Ovary (tissue), 3 donors: ENCODE results near the gene ETHE1.

ENCODE experiments used
- EP300 ChIP-seq: sonication (generic); formaldehyde crosslinking; IDR thresholded peaks from one replicate; pipeline ENCODE4 v1.6.1; 2017; ENCODE audit warnings: antibody characterized with exemption
- POLR2A ChIP-seq: fragments of 450-650 bp; IDR thresholded peaks from one replicate; pipeline ENCODE4 v1.6.1; 2017; ENCODE audit warnings: antibody characterized with exemption, mild to moderate bottlenecking, moderate library complexity
- TF ChIP-seq, protein P1 (sequence below), 3 donors: fragments of 450-650 bp in 2 of 3; fragments of 200-600 bp in 1 of 3; IDR thresholded peaks; one replicate each; pipeline versions ENCODE4 v1.5.1 to v1.8.0; 2016 to 2022; ENCODE audit warnings: antibody characterized with exemption in 3 of 3, mild to moderate bottlenecking in 1 of 3
- donor health status: DM: no; HTN: no; CAD: no.

DNA sequence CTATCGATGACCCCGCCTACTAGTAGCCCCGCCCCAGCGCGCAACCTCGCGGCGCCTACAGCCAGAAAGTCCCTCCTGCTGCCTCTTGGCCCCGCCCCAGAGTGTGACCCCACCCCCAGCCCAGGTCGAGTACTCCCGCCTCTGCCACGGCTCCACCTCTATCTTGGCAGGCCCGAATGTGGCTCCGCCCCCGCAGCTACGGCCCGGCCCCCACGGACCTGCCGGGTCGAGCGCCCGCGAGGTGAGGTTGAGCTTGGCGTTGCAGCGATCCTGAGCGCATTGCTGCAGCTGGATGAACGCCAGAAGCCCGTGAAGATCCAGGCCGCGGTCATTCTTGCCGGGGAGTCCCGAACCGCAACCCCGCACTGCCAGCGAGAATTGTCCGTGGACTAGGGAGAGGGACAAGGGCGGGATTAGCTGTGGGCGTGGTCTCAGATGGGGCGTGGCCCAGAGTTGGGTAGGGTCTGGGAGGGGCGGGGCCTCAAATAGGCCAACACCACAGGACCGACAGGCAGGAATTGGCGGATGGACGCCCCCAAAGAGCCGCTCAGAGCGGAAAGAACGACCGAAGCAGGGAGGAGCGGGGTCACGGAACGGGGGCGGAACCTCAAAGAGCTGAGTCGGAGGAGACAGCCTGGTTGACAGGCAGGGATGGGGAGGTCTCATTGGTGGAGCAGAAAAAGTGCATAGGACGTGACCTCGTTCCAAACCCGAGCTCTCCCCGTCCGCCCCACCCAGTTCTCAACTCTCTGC lies 63.4 kb downstream of the ETHE1 start:
- TF ChIP-seq POLR2A (no peak), EP300 (no peak)
- TF ChIP-seq, protein P1, sequence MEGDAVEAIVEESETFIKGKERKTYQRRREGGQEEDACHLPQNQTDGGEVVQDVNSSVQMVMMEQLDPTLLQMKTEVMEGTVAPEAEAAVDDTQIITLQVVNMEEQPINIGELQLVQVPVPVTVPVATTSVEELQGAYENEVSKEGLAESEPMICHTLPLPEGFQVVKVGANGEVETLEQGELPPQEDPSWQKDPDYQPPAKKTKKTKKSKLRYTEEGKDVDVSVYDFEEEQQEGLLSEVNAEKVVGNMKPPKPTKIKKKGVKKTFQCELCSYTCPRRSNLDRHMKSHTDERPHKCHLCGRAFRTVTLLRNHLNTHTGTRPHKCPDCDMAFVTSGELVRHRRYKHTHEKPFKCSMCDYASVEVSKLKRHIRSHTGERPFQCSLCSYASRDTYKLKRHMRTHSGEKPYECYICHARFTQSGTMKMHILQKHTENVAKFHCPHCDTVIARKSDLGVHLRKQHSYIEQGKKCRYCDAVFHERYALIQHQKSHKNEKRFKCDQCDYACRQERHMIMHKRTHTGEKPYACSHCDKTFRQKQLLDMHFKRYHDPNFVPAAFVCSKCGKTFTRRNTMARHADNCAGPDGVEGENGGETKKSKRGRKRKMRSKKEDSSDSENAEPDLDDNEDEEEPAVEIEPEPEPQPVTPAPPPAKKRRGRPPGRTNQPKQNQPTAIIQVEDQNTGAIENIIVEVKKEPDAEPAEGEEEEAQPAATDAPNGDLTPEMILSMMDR (IDR thresholded peaks at IDR 0.05): no peak
